NT2/D1 (cell line): ENCODE measurements around the gene POLR2L.

Experiments
- YY1 ChIP-seq: IDR thresholded peaks from 2 replicates; pipeline ENCODE4 v1.6.1; 2011; ENCODE audit not compliant: insufficient read length, insufficient read depth
- ZNF274 ChIP-seq: IDR thresholded peaks from 2 replicates; pipeline ENCODE4 v1.6.1; 2011; ENCODE audit warnings: mild to moderate bottlenecking, low read depth, low read length

DNA sequence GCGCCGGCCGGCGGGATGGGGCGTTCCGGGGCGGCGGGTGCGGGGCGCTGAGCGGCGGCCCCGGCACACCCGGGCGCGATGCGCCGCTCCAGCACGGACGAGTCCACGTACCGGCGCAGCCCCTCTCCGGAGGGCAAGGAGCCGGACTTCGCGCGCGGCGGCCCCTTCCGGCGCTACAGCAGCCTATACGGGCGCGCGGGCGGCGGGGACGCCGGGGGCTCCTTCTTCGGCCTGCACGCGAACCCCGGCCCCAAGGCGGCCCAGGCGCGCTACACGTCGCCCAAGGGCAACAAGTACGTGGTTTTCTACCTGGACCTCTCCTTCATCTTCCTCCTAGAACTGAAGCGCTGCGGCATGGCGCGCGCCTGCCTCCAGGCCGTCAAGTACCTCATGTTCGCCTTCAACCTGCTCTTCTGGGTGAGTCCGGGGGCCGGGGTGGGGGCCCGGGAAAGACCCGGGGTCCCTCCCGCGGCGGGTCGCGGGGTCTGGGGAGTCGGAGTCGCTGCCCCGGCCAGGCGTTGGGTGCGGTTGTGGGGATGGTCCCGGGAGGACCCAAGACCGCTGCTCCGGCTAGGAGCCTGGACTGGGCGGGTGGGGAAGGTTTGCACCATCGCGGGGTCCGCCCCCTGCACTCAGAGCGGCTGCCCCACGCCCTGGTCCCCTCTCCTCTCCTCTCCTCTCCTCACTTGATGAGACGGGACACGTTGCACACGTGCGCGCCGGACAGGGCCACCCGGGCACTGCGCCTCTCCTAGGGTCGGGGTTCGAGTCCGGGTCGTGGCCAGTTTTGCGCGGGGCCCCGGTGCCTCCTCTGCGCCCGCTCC is 7.8 kb upstream of the POLR2L start:
- TF ChIP-seq YY1: no peak
- TF ChIP-seq ZNF274: no peak
